LNCAP (cell line): ENCODE measurements around the gene CHRNE.

Source experiments
- CTCF ChIP-seq: fragments of 450-650 bp; IDR thresholded peaks from 2 replicates; pipeline ENCODE4 v1.5.1; 2017; ENCODE audit warnings: mild to moderate bottlenecking

Gene CHRNE

GRCh38 chr17:4947411-4948165, 44.7 kb upstream of the CHRNE start:
- TF ChIP-seq CTCF = no peak

GRCh38 chr17:4947010-4947410, 44.1 kb upstream of the CHRNE start:
- TF ChIP-seq CTCF = no peak

DNA sequence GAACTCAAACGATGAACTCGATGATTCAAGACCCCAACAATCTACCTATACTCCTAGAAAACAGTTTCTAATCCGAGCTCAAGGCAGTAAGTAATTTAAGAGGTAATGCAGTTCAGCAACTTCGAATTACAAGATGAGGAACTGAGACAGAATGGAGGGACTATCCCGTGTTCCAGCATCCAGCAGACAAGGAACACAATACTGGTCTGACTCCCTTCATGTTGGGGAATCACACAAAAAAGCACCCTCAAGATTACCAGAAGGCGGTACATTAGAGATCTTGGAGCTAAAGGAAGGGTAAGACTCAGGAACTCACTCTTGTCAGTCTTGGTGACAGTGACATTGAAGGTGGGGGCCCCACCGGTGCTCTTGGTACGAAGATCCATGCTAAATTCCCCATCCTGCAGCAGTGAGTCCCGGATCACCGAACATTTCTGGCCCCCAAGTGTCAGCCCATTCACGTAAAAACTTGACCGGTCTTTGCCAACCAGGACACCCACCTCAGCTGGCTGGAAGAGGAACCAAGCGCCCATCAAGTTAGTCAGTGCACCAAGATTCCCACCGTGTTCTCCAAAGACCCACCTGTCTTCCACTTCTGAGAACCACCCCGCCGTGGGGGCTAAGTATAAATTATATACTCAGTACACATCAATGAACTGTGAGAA, 43.5 kb upstream of the CHRNE start:
- TF ChIP-seq CTCF = no peak

GRCh38 chr17:4945944-4946280, 43.0 kb upstream of the CHRNE start:
- TF ChIP-seq CTCF = no peak

GRCh38 chr17:4945176-4945943, 42.5 kb upstream of the CHRNE start:
- TF ChIP-seq CTCF = no peak

- TF ChIP-seq CTCF = no peak
Observed at GRCh38 chr17:4944554-4945175, 41.8 kb upstream of the CHRNE start.

- TF ChIP-seq CTCF = no peak
Observed at GRCh38 chr17:4944163-4944553, 41.3 kb upstream of the CHRNE start.
